Gastrocnemius medialis (tissue), 4 donors: ENCODE measurements around the gene MAPK1.

Source experiments
- POLR2A ChIP-seq, 2 donors: fragments of 450-650 bp; IDR thresholded peaks; one replicate each; pipeline ENCODE4 v1.6.1; 2017; ENCODE audit warnings: antibody characterized with exemption in 2 of 2, mild to moderate bottlenecking in 2 of 2, moderate library complexity in 2 of 2
- TF ChIP-seq, protein P1 (sequence below), 5 experiments: fragments of 450-650 bp in 3 of 5; fragments of 200-600 bp in 2 of 5; sonication (generic) in 2 of 5; IDR thresholded peaks in 4 of 5; conservative IDR thresholded peaks in 1 of 5; 1 replicate in 4 of 5; 2 replicates in 1 of 5; pipeline ENCODE4 v1.5.1; 2016 to 2019; ENCODE audit warnings: antibody characterized with exemption in 5 of 5, mild to moderate bottlenecking in 3 of 5, moderate library complexity in 3 of 5

DNA sequence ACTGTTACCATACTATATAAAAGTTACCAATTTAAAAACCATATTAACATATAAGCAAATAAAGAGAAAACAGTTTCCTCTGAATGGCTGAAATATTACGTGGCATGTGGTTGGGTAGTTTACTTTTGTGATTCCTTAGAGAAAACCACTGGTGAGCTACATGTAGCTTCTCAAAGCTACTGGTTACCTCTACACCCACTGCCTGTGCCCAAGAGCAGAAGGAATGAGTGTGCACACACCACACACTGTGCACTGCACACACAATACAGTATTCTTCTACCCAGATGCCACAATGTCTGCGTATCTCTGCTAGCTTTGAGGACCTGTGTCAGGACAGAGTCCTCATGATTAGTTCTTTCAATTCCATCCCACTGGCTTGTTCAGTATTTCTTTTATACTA lies 106.4 kb downstream of the MAPK1 start:
- TF ChIP-seq, protein P1, sequence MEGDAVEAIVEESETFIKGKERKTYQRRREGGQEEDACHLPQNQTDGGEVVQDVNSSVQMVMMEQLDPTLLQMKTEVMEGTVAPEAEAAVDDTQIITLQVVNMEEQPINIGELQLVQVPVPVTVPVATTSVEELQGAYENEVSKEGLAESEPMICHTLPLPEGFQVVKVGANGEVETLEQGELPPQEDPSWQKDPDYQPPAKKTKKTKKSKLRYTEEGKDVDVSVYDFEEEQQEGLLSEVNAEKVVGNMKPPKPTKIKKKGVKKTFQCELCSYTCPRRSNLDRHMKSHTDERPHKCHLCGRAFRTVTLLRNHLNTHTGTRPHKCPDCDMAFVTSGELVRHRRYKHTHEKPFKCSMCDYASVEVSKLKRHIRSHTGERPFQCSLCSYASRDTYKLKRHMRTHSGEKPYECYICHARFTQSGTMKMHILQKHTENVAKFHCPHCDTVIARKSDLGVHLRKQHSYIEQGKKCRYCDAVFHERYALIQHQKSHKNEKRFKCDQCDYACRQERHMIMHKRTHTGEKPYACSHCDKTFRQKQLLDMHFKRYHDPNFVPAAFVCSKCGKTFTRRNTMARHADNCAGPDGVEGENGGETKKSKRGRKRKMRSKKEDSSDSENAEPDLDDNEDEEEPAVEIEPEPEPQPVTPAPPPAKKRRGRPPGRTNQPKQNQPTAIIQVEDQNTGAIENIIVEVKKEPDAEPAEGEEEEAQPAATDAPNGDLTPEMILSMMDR (IDR thresholded peaks at IDR 0.05 in 4 of 5, conservative IDR thresholded peaks at IDR 0.05 in 1 of 5), result no peak
- TF ChIP-seq POLR2A (IDR thresholded peaks at IDR 0.05), result no peak
